ENCODE measurements around the gene C7orf57. TPM values are rescaled to one million over a fixed set of nuclear protein-coding genes. Genes with fewer than 3 reads are reported as not detected.

C7orf57 gene
- total RNA-seq, 1 experiment from 2014 or later: not detected

GRCh38 chr7:48033922-48034321 is 1.4 kb upstream of the C7orf57 start:
- Mint-ChIP-seq H3K36me3 (ENCODE audit: insufficient read depth, unreplicated experiment) (no peaks in the 10 kb centered on the region), H3K4me1 (ENCODE audit: low read depth, unreplicated experiment) (peaks cover 7% of the 10 kb centered on the region), H3K9me3 (ENCODE audit: unreplicated experiment) (no peaks in the 10 kb centered on the region), H3K27ac (ENCODE audit: unreplicated experiment) (no peak overlapping the region), H3K27me3 (ENCODE audit: insufficient read depth, unreplicated experiment) (peaks cover 42% of the 10 kb centered on the region), H3K4me3 (ENCODE audit: unreplicated experiment) (no peak overlapping the region)
- H3K27me3 ChIP-seq (replicated peaks; ENCODE audit: control insufficient read depth, insufficient read depth, low read length): peaks cover 5% of the 10 kb centered on the region
- TF ChIP-seq CTCF (IDR thresholded peaks at IDR 0.05; ENCODE audit: insufficient read depth in 1 of 2, low read depth in 1 of 2, low read length in 1 of 2, severe bottlenecking in 1 of 2, unreplicated experiment in 1 of 2): no peak
- ChIA-PET POLR2A (no interaction called here), CTCF (no interaction called here)
- no peaks in the 10 kb centered on the region for H3K9me3 ChIP-seq
- no peaks in the 10 kb centered on the region for H3K36me3 ChIP-seq (ENCODE audit: control insufficient read depth, insufficient read depth, low read length)
- intact Hi-C loops (cut with micrococcal nuclease; ENCODE audit: unreplicated experiment): loop anchor here (2.0 kb wide), 1 partner anchor 41 kb away; no protein-coding TSS in a partner anchor
- H3K4me3 ChIP-seq (ENCODE audit: low read depth, low read length): no peak overlapping the region
- DNase-seq: no peak
- BruUV-seq (replicated peaks): no TSS peak
- H3K4me1 ChIP-seq: peaks cover 5% of the 10 kb centered on the region

GRCh38 chr7:48035967-48036478 is 680 bp downstream of the C7orf57 start:
- Mint-ChIP-seq H3K27ac (ENCODE audit: unreplicated experiment) (peak overlapping the region; percentile 84), H3K9me3 (ENCODE audit: unreplicated experiment) (no peaks in the 10 kb centered on the region), H3K4me1 (ENCODE audit: low read depth, unreplicated experiment) (peaks cover 7% of the 10 kb centered on the region), H3K27me3 (ENCODE audit: insufficient read depth, unreplicated experiment) (peaks cover 37% of the 10 kb centered on the region), H3K36me3 (ENCODE audit: insufficient read depth, unreplicated experiment) (no peaks in the 10 kb centered on the region), H3K4me3 (ENCODE audit: unreplicated experiment) (peak overlapping the region; percentile 78)
- ChIA-PET CTCF (interaction anchor here (1.2 to 1.3 kb wide), 2 partner anchors 74 to 119 kb away, joined by 3 read pairs; no protein-coding TSS in a partner anchor), POLR2A (no interaction called here)
- DNase-seq: peak in 1 of 2 experiments; percentile 34
- intact Hi-C loops (cut with micrococcal nuclease; ENCODE audit: unreplicated experiment): loop anchor here (1.0 to 2.0 kb wide), 3 partner anchors 43 to 74 kb away; no protein-coding TSS in a partner anchor
- peaks cover 5% of the 10 kb centered on the region for H3K27me3 ChIP-seq (replicated peaks; ENCODE audit: control insufficient read depth, insufficient read depth, low read length)
- no peaks in the 10 kb centered on the region for H3K36me3 ChIP-seq (ENCODE audit: control insufficient read depth, insufficient read depth, low read length)
- BruUV-seq (replicated peaks): no TSS peak
- no peak for TF ChIP-seq CTCF (IDR thresholded peaks at IDR 0.05; ENCODE audit: insufficient read depth in 1 of 2, low read depth in 1 of 2, low read length in 1 of 2, severe bottlenecking in 1 of 2, unreplicated experiment in 1 of 2)
- peak overlapping the region; percentile 50 for H3K4me3 ChIP-seq (ENCODE audit: low read depth, low read length)
- no peaks in the 10 kb centered on the region for H3K9me3 ChIP-seq
- H3K4me1 ChIP-seq: peaks cover 5% of the 10 kb centered on the region

- peaks cover 5% of the 10 kb centered on the region for H3K4me1 ChIP-seq
- POLR2A ChIA-PET: no interaction called here
- H3K4me3 ChIP-seq (ENCODE audit: low read depth, low read length): no peak overlapping the region
- H3K27ac Mint-ChIP-seq (ENCODE audit: unreplicated experiment): no peak overlapping the region
- no peak for DNase-seq
- peaks cover 7% of the 10 kb centered on the region for H3K4me1 Mint-ChIP-seq (ENCODE audit: low read depth, unreplicated experiment)
- no peaks in the 10 kb centered on the region for H3K36me3 Mint-ChIP-seq (ENCODE audit: insufficient read depth, unreplicated experiment)
- no peak for TF ChIP-seq CTCF (IDR thresholded peaks at IDR 0.05; ENCODE audit: insufficient read depth in 1 of 2, low read depth in 1 of 2, low read length in 1 of 2, severe bottlenecking in 1 of 2, unreplicated experiment in 1 of 2)
- no peaks in the 10 kb centered on the region for H3K36me3 ChIP-seq (ENCODE audit: control insufficient read depth, insufficient read depth, low read length)
- H3K9me3 Mint-ChIP-seq (ENCODE audit: unreplicated experiment): no peaks in the 10 kb centered on the region
- H3K27me3 ChIP-seq (replicated peaks; ENCODE audit: control insufficient read depth, insufficient read depth, low read length): peaks cover 5% of the 10 kb centered on the region
- H3K9me3 ChIP-seq: no peaks in the 10 kb centered on the region
- no TSS peak for BruUV-seq (replicated peaks)
- no peak overlapping the region for H3K4me3 Mint-ChIP-seq (ENCODE audit: unreplicated experiment)
- CTCF ChIA-PET: no interaction called here
- H3K27me3 Mint-ChIP-seq (ENCODE audit: insufficient read depth, unreplicated experiment): peaks cover 28% of the 10 kb centered on the region
- intact Hi-C loops (cut with micrococcal nuclease; ENCODE audit: unreplicated experiment): no loop called here
These were observed 3.6 kb downstream of the C7orf57 start for GRCh38 chr7:48038815-48039506.
